ENCODE measurements around the gene URI1.
A peak's percentile ranks its signal among the peaks of the same experiment; 100 is the strongest.

Gene URI1

DNA sequence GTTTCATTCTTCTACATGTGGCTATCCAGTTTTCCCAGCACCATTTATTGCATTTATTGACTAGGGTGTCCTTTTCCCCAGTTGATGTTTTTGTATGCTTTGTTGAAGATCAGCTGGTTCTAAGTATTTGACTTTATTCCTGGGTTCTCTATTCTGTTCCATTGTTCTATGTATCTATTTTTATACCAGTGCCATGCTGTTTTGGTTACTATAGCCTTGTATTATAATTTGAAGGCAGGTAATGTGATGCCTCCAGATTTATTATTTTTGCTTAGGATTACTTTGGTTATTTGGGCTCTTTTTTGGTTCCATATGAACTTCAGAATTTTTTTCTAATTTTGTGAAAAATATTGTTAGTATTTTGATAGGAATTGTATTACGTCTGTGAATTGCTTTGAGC lies 80.6 kb downstream of the URI1 start:
- 89 to 100% methylated on average over 1 of the region's 1 CpG for WGBS, 2 experiments (ENCODE audit: insufficient coverage in 2 of 2)
- no peak overlapping the region for H3K27ac ChIP-seq (ENCODE audit: low read depth, low read length, severe bottlenecking)
- no peak overlapping the region for H3K4me3 ChIP-seq (ENCODE audit: extremely low read depth, insufficient read depth, low read length, poor library complexity, severe bottlenecking)

DNA sequence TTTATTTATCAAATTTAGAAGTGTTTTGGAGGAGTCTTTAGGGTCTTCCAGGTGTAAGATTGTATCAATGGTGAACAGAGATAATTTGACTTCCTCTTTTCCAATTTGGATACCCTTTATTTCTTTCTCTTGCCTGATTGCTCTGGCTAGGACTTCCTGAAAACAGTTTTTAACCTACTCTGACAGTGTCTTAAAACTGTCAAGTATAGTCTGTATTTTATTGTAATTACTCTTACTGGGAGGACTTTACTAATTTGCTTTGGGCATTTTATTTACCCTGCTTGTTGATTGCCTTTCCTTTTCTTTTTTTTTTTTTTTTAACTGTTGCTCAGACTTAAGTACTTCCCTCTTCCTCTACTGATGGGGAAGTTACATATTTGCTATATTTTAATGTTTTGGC lies 81.3 kb downstream of the URI1 start:
- no peaks in the 10 kb centered on the region for H3K4me1 ChIP-seq (ENCODE audit: control insufficient read depth, insufficient read depth, low read length, poor library complexity, severe bottlenecking)
- H3K27ac ChIP-seq (ENCODE audit: low read depth, low read length, severe bottlenecking): no peak overlapping the region
- peaks cover 5% of the 10 kb centered on the region for H3K36me3 ChIP-seq (ENCODE audit: control insufficient read depth, insufficient read depth, low read length)
- H3K4me3 ChIP-seq (ENCODE audit: extremely low read depth, insufficient read depth, low read length, poor library complexity, severe bottlenecking): no peak overlapping the region
- no peaks in the 10 kb centered on the region for H3K9me3 ChIP-seq (ENCODE audit: control insufficient read depth, low read length)

More for the DNA sequence above, 80.6 kb downstream of the URI1 start:
- Histone ChIP-seq H3K36me3 (ENCODE audit: control insufficient read depth, insufficient read depth, low read length) (peaks cover 8% of the 10 kb centered on the region), H3K9me3 (ENCODE audit: control insufficient read depth, low read length) (no peaks in the 10 kb centered on the region), H3K4me1 (ENCODE audit: control insufficient read depth, insufficient read depth, low read length, poor library complexity, severe bottlenecking) (no peaks in the 10 kb centered on the region)

GRCh38 chr19:30024091-30024490 lies 82.1 kb downstream of the URI1 start:
- Histone ChIP-seq H3K36me3 (ENCODE audit: control insufficient read depth, insufficient read depth, low read length) (no peaks in the 10 kb centered on the region), H3K9me3 (ENCODE audit: control insufficient read depth, low read length) (no peaks in the 10 kb centered on the region), H3K4me3 (ENCODE audit: extremely low read depth, insufficient read depth, low read length, poor library complexity, severe bottlenecking) (no peak overlapping the region), H3K27ac (ENCODE audit: low read depth, low read length, severe bottlenecking) (no peak overlapping the region), H3K4me1 (ENCODE audit: control insufficient read depth, insufficient read depth, low read length, poor library complexity, severe bottlenecking) (no peaks in the 10 kb centered on the region)

DNA sequence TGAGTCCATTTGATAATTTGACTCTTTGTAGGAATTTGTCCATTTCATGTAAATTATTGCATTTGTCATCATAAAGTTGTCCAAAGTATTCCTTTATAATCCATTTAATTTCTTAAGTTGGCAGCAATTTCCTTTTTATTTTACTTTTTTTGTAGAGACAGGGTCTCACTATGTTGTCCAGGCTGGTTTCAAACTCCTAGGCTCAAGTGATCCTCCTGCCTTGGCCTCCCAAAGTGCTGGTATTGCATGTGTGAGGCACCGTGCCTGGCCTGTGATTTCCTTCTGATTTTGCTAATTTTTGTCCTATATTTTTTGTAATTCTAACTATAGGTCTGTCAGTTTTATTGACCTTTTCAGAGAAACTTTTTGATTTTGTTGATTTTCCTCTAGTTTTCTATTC lies 84.9 kb downstream of the URI1 start:
- Histone ChIP-seq H3K4me3 (ENCODE audit: extremely low read depth, insufficient read depth, low read length, poor library complexity, severe bottlenecking) (no peak overlapping the region), H3K9me3 (ENCODE audit: control insufficient read depth, low read length) (no peaks in the 10 kb centered on the region), H3K27ac (ENCODE audit: low read depth, low read length, severe bottlenecking) (no peak overlapping the region), H3K4me1 (ENCODE audit: control insufficient read depth, insufficient read depth, low read length, poor library complexity, severe bottlenecking) (no peaks in the 10 kb centered on the region), H3K36me3 (ENCODE audit: control insufficient read depth, insufficient read depth, low read length) (peaks cover 7% of the 10 kb centered on the region)
- 100% methylated on average over 1 of the region's 1 CpG; no CpG with 5 or more reads in 1 of the 2 experiments for WGBS, 2 experiments (ENCODE audit: insufficient coverage in 2 of 2)

GRCh38 chr19:30028118-30028991 lies 86.3 kb downstream of the URI1 start:
- no peaks in the 10 kb centered on the region for H3K4me1 ChIP-seq (ENCODE audit: control insufficient read depth, insufficient read depth, low read length, poor library complexity, severe bottlenecking)
- H3K36me3 ChIP-seq (ENCODE audit: control insufficient read depth, insufficient read depth, low read length): peaks cover 7% of the 10 kb centered on the region
- no peak overlapping the region for H3K4me3 ChIP-seq (ENCODE audit: extremely low read depth, insufficient read depth, low read length, poor library complexity, severe bottlenecking)
- H3K9me3 ChIP-seq (ENCODE audit: control insufficient read depth, low read length): no peaks in the 10 kb centered on the region
- no peak overlapping the region for H3K27ac ChIP-seq (ENCODE audit: low read depth, low read length, severe bottlenecking)
- WGBS, 2 experiments (ENCODE audit: insufficient coverage in 2 of 2): no CpG with 5 or more reads among the region's 2 CpGs

- Histone ChIP-seq H3K4me1 (ENCODE audit: control insufficient read depth, insufficient read depth, low read length, poor library complexity, severe bottlenecking) (no peaks in the 10 kb centered on the region), H3K27ac (ENCODE audit: low read depth, low read length, severe bottlenecking) (no peak overlapping the region)
- WGBS, 2 experiments (ENCODE audit: insufficient coverage in 2 of 2): no CpG with 5 or more reads among the region's 1 CpG
Measured at GRCh38 chr19:30028992-30029343, 86.9 kb downstream of the URI1 start.

GRCh38 chr19:30029721-30030510 lies 87.9 kb downstream of the URI1 start:
- Histone ChIP-seq H3K4me1 (ENCODE audit: control insufficient read depth, insufficient read depth, low read length, poor library complexity, severe bottlenecking) (no peaks in the 10 kb centered on the region), H3K27ac (ENCODE audit: low read depth, low read length, severe bottlenecking) (no peak overlapping the region), H3K36me3 (ENCODE audit: control insufficient read depth, insufficient read depth, low read length) (peaks cover 7% of the 10 kb centered on the region), H3K4me3 (ENCODE audit: extremely low read depth, insufficient read depth, low read length, poor library complexity, severe bottlenecking) (no peak overlapping the region), H3K9me3 (ENCODE audit: control insufficient read depth, low read length) (no peaks in the 10 kb centered on the region)
- 100% methylated on average over 2 of the region's 4 CpGs for WGBS, 2 experiments (ENCODE audit: insufficient coverage in 2 of 2)

More at GRCh38 chr19:30028992-30029343, 86.9 kb downstream of the URI1 start:
- Histone ChIP-seq H3K4me3 (ENCODE audit: extremely low read depth, insufficient read depth, low read length, poor library complexity, severe bottlenecking) (no peak overlapping the region), H3K9me3 (ENCODE audit: control insufficient read depth, low read length) (no peaks in the 10 kb centered on the region), H3K36me3 (ENCODE audit: control insufficient read depth, insufficient read depth, low read length) (peaks cover 7% of the 10 kb centered on the region)

DNA sequence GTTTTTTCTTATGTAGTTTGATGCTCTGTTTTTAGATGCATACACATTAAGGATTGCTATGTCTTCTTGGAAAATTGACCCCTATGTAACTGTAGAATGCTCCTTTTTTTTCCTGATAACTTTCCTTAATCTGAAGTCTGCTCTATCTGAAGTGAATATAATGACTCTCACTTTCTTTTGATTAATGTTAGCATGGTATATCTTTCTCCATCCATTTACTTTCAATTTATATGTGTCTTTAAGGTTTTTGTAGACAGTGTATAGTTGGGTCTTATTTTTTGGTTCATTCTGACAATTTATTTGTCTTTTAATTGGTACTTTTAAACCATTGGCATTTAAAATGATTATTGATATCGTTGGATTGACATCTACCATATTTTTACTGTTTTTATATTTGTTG lies 92.3 kb downstream of the URI1 start:
- Histone ChIP-seq H3K27ac (ENCODE audit: low read depth, low read length, severe bottlenecking) (no peak overlapping the region), H3K9me3 (ENCODE audit: control insufficient read depth, low read length) (no peaks in the 10 kb centered on the region), H3K4me3 (ENCODE audit: extremely low read depth, insufficient read depth, low read length, poor library complexity, severe bottlenecking) (no peak overlapping the region), H3K4me1 (ENCODE audit: control insufficient read depth, insufficient read depth, low read length, poor library complexity, severe bottlenecking) (peaks cover 7% of the 10 kb centered on the region), H3K36me3 (ENCODE audit: control insufficient read depth, insufficient read depth, low read length) (peaks cover 15% of the 10 kb centered on the region)
- no CpG with 5 or more reads among the region's 1 CpG for WGBS, 2 experiments (ENCODE audit: insufficient coverage in 2 of 2)

- Histone ChIP-seq H3K4me1 (ENCODE audit: control insufficient read depth, insufficient read depth, low read length, poor library complexity, severe bottlenecking) (peaks cover 7% of the 10 kb centered on the region), H3K4me3 (ENCODE audit: extremely low read depth, insufficient read depth, low read length, poor library complexity, severe bottlenecking) (no peak overlapping the region), H3K27ac (ENCODE audit: low read depth, low read length, severe bottlenecking) (peak overlapping the region; percentile 51), H3K9me3 (ENCODE audit: control insufficient read depth, low read length) (no peaks in the 10 kb centered on the region), H3K36me3 (ENCODE audit: control insufficient read depth, insufficient read depth, low read length) (peaks cover 9% of the 10 kb centered on the region)
- 83 to 89% methylated on average over 4 to 5 of the region's 8 CpGs for WGBS, 2 experiments (ENCODE audit: insufficient coverage in 2 of 2)
Measured at GRCh38 chr19:30036154-30037129, 94.4 kb downstream of the URI1 start.

- peaks cover 9% of the 10 kb centered on the region for H3K36me3 ChIP-seq (ENCODE audit: control insufficient read depth, insufficient read depth, low read length)
- H3K9me3 ChIP-seq (ENCODE audit: control insufficient read depth, low read length): no peaks in the 10 kb centered on the region
- H3K4me3 ChIP-seq (ENCODE audit: extremely low read depth, insufficient read depth, low read length, poor library complexity, severe bottlenecking): no peak overlapping the region
- H3K4me1 ChIP-seq (ENCODE audit: control insufficient read depth, insufficient read depth, low read length, poor library complexity, severe bottlenecking): peaks cover 7% of the 10 kb centered on the region
- no peak overlapping the region for H3K27ac ChIP-seq (ENCODE audit: low read depth, low read length, severe bottlenecking)
- 96 to 100% methylated on average over 3 of the region's 5 CpGs for WGBS, 2 experiments (ENCODE audit: insufficient coverage in 2 of 2)
Measured at GRCh38 chr19:30037835-30038234, 95.8 kb downstream of the URI1 start.

All from mesodermal cell (in vitro differentiated cells).